GM21825 (cell line): ENCODE results near the gene YWHAQ.
"Not testable (repeated sequence)": the region's sequence is repeated elsewhere in the genome, so short reads cannot be mapped to it uniquely, and the experiment has no call there.

Experiments
- ATAC-seq: cut with Tn5 transposase; IDR thresholded peaks from one replicate; pipeline ENCODE4 v1.9.1; 2021; ENCODE audit warnings: mild to moderate bottlenecking, moderate library complexity; ENCODE audit not compliant: unreplicated experiment

The YWHAQ gene

DNA sequence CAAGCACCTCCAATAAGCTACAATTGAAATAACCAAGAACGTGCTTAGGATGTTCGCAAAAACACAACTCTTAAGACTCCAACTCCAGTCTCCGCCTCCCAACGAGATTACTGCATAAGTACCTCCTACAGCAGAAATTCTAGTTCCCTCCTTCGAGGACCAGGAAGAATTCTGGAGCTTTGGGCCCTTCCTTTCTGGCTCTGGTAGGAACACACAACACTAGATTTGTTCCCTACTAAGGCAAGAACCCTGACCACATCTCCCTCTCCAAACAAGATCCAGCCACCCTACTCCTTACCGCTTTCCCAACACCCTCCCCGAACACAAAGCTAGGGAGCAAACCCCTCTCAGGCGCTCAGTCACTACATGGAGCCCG, 75.9 kb downstream of the YWHAQ start:
- ATAC-seq = no peak

DNA sequence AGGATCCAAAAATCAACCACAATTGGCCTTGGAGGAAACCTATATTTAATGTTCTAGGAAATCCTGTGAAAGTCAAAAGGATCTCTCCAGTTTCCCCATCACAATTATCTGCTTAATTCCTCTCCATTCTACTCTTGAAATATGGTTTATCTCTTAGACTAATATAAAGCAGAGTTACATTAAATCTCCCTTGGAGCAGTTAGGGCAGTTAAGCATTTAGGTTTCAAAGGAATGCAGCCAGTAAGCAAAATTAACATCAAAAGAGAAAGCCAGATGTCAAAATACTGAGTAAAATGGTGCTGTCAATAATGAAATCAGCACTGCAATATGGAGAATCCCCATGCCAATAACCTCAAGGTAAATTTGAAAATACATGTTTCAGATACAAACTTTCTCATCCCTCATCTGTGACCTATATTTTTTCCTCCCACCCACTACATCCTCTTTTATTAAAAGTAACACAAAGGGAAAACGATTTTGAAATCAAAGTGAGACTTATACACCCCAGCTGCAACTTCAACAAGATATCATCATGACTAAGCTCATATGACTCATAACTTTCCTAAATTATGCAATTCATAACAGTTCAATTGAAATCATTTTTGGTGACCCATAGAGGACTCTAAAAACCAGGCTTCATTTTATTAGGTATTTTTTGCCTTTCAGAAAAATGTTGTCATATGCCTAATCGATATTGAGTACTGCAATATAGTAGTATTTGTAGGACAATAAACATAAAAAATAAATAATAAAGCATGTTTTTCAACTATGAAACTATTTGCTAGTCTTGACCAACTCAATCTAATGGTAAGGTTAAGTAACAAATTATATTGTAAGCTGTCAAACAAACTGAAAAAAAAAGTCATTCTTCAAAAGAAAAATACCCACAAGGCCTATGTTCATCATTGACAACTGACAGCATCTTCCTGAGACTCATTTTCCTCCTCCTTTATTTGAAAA, 78.3 kb downstream of the YWHAQ start:
- no peak for ATAC-seq

DNA sequence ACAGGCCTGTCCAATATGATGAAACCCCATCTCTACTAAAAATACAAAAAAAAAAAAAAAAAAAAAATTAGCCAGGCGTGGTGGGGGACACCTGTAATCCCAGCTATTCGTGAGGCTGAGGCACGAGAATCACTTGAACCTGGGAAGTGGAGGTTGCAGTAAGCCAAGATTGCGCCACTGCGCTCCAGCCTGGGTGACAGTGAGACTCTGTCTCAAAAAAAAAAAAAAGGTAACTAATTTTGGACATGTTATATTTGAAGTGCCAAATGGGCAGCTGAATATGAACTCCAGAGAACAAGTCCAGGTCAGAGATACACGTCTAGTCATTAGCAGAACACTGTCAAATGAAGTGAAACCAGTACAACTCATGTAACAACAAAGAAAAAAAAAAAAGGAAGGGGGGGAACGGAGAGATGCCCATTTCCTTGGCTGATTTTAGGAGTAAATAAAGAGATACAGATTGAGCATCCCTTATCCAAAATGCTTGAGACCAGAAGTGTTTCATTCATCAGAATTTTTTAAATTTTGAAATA, 79.9 kb downstream of the YWHAQ start:
- ATAC-seq = not testable (repeated sequence)

- no peak for ATAC-seq
Observed at GRCh38 chr2:9549420-9549819, 81.4 kb downstream of the YWHAQ start.

- peak; percentile 59 for ATAC-seq
Observed at GRCh38 chr2:9548506-9548905, 82.3 kb downstream of the YWHAQ start.

GRCh38 chr2:9547262-9547991, 83.4 kb downstream of the YWHAQ start:
- no peak for ATAC-seq

GRCh38 chr2:9545502-9545901, 85.3 kb downstream of the YWHAQ start:
- no peak for ATAC-seq

- no peak for ATAC-seq
Observed at GRCh38 chr2:9543557-9543956, 87.2 kb downstream of the YWHAQ start.

GRCh38 chr2:9539531-9539930, 91.3 kb downstream of the YWHAQ start:
- ATAC-seq = no peak

GRCh38 chr2:9538000-9538507, 92.7 kb downstream of the YWHAQ start:
- ATAC-seq = no peak

- no peak for ATAC-seq
Observed at GRCh38 chr2:9536504-9536903, 94.3 kb downstream of the YWHAQ start.

GRCh38 chr2:9535177-9535576, 95.6 kb downstream of the YWHAQ start:
- no peak for ATAC-seq
